Stimulated activated CD4-positive, alpha-beta T cell treated with anti-CD3 and anti-CD28 coated beads, Interleukin-12 subunit alpha, Interleukin-12 subunit beta, amount 100 ng/mL, for 4 hours (primary cell): Measurements from ENCODE around the gene TP63.

Experiments
- DNase-seq: peaks from one replicate; pipeline ENCODE4 v3.0.0-alpha.2; 2020

Gene TP63

DNA sequence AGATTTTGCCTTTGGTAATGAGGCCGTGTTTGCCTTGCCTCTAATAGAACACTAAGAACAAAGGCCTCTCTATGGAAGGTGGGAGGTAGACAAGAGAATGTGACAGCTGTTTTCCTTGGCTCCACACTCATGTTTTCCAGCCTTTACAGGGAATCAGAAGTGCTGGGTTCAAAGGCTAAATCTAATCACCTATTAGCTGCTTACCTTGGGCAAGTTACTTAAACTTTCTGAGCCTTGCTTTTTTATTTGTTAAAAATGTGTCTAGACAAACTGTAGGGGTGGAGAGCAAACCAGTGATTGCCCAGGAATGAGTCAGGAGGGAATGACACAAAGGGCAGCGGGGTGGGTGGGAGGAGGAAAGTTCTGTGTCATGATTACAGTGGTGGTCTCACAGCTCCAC lies 310.5 kb downstream of the TP63 start:
- DNase-seq = no peak

DNA sequence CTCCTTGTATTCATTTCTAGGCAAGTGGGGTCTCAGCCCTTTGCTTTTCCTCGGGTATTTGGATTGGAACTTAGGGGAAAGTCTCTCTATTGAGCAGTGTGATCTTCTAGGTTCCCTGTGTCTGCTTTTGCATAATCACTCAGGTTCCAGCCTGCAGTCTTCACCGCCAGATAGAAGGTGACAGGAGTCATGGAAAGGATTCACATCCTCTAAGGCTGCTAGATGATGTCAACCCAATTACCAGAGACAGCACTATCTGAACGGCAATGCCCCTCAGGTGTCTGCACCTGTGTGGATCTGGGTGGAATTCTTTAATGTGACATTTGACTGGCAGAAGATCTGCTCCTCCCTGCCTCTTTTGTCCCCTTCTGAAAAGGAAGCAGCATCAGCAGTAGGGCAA lies 311.8 kb downstream of the TP63 start:
- DNase-seq = no peak

DNA sequence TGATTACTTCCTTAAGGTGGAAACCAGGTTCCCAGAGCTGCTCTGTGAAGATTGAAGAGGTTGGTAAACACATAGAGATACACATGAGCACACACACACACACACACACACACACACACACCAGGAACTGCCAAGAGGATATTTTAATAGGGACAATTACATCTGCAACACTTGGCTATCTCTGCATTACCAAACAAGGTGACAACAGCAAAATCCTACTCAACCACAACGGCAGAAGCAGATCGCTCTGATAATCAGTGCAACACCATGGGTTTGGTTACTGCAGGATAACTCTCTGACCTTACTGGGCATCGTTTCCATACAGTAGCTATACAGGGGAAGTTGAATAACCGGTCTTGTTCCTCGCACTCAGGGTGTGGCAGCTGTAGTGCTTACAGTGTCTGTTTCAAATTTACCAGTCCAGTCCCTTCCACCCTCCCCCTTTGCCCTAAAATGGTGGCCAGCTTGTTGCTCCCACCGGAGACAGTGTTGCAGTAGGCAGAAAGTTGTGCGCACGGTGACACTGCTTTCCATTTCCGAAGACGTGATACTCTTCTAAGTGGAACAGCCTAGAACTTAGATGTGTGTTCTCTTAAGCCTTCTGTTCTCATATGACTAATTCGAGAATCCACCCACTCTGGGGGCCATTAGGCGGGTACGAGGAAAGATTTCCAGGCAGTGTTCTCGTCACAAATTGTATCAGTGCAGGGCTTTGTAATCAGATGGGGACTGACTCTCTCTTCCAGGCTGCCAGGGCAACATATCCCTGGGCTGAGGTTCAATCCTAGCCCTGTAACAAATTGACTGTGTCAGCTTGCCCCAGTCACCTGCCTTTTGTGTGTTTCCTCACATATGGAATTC lies 313.3 kb downstream of the TP63 start:
- DNase-seq = no peak

DNA sequence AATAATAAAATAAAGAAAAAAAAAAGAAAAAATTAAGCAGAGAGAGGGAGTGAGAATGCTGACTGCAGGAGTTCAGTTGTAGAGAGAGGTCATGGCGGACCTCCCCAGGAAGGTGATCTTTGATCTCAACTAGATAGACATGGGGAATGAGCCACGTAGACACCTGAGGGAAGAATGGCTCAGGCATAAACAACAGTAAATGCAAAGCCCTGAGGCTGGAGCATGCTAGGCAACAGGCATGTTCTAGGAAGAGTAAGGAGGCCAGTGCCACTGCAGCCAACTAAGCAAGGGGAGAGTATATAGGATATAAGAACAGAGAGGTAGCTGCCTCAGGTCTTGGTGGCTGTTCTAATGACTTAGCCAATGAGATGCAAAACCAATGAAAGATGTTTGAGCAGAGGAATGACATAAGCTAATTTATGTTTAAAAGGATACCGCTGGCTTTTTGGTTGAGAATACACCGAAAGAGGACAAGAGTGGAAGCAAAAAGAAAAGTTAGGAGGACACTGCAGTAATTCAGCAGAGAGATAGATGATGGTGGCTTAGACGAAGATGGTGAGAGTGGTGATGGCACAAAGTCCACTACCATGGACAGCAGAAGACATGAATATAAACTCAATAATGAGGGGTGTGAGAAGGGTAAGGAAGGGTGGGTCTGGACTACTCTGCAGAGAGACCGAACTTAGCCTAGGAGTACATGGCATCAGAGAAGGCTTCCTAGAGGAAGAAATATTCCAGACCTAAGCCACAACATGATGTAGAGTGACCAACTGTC lies 314.9 kb downstream of the TP63 start:
- no peak for DNase-seq
